Measurements from ENCODE around the gene C22orf23. TPM values are rescaled to one million over a fixed set of nuclear protein-coding genes. Genes with fewer than 3 reads are reported as not detected.

The C22orf23 gene
- total and polyA plus RNA-seq, 10 of the 15 experiments (the other 5 are each of a cell fraction or from before 2014, with no cell fraction given): 0.04 to 0.38 (median 0.11) TPM; not detected in 5

GRCh38 chr22:37975153-37975552 is 21.8 kb upstream of the C22orf23 start (continued):
- TF ChIP-seq ATF3 (IDR thresholded peaks at IDR 0.05; ENCODE audit: borderline replicate concordance, extremely low read depth, low read depth, low read length) (no peak), NFXL1 (IDR thresholded peaks at IDR 0.05; ENCODE audit: borderline replicate concordance) (no peak), BRCA1 (IDR thresholded peaks at IDR 0.05; ENCODE audit: low read depth, low read length) (no peak), CBFB (IDR thresholded peaks at IDR 0.05; ENCODE audit: low read depth) (no peak), TAF1 (IDR thresholded peaks at IDR 0.05; ENCODE audit: borderline replicate concordance, low read depth, low read length) (no peak)

GRCh38 chr22:37973271-37974170 is 20.1 kb upstream of the C22orf23 start:
- H3K4me1 ChIP-seq (ENCODE audit: control insufficient read depth, insufficient read depth, low read length): no peaks in the 10 kb centered on the region
- no peaks in the 10 kb centered on the region for H3K27me3 ChIP-seq (replicated peaks in 1 of 2; ENCODE audit: control insufficient read depth in 2 of 2, insufficient read depth in 2 of 2, low read length in 1 of 2)
- peaks cover 0 to under 1% of the 10 kb centered on the region in 2 experiments; a peak in 2 of 4 replicates for H3K36me3 ChIP-seq (ENCODE audit: control insufficient read depth in 2 of 2, insufficient read depth in 2 of 2, low read length in 1 of 2)
- BruUV-seq (replicated peaks): no TSS peak
- intact Hi-C loops (cut with micrococcal nuclease; ENCODE audit: unreplicated experiment): no loop called here
- RAD21 ChIA-PET (ENCODE audit: unreplicated experiment): no interaction called here
- FAIRE-seq (no peak), DNase-seq (ENCODE audit: low read depth, low spot score) (no peak), ATAC-seq (no peak)
- no peak overlapping the region for H3K9ac ChIP-seq (ENCODE audit: control insufficient read depth, insufficient read depth, low read length)
- no peaks in the 10 kb centered on the region for H3K79me2 ChIP-seq (ENCODE audit: control insufficient read depth, insufficient read depth, low read length)
- H3K9me3 ChIP-seq (replicated peaks; ENCODE audit: control insufficient read depth, insufficient read depth, low read length): no peaks in the 10 kb centered on the region
- no peak overlapping the region for H3K27ac ChIP-seq (ENCODE audit: control insufficient read depth, insufficient read depth)
- CTCF ChIA-PET: no interaction called here
- H3K4me2 ChIP-seq (ENCODE audit: control insufficient read depth, insufficient read depth): no peak overlapping the region
- WGBS (ENCODE audit: insufficient coverage, insufficient replicate concordance, low lambda C conversion rate, missing lambda C conversion rate): 94% methylated on average over 32 of the region's 33 CpGs
- POLR2A ChIA-PET: no interaction called here
- no peak overlapping the region for H3K4me3 ChIP-seq
- H4K20me1 ChIP-seq (ENCODE audit: control insufficient read depth, insufficient read depth): no peaks in the 10 kb centered on the region
- H2AFZ ChIP-seq (ENCODE audit: control insufficient read depth, low read depth, low read length): no peak overlapping the region
- SMC1A ChIA-PET (ENCODE audit: uncharacterized antibody, unreplicated experiment): no interaction called here
- in situ Hi-C loops (cut with MboI): no loop called here
- TF ChIP-seq E2F4 (IDR thresholded peaks at IDR 0.05; ENCODE audit: low read depth, low read length) (no peak), SREBF2 (IDR thresholded peaks at IDR 0.05; ENCODE audit: low read length) (no peak), SMAD5 (IDR thresholded peaks at IDR 0.05; ENCODE audit: low read depth) (no peak), HDAC6 (IDR thresholded peaks at IDR 0.05; ENCODE audit: unreplicated experiment) (no peak), MYC (IDR thresholded peaks at IDR 0.05; ENCODE audit: insufficient read depth, insufficient read length, insufficient replicate concordance, low read length, severe bottlenecking) (no peak), BRCA1 (IDR thresholded peaks at IDR 0.05; ENCODE audit: low read depth, low read length) (no peak), RUNX3 (IDR thresholded peaks at IDR 0.05; ENCODE audit: low read length) (no peak), WRNIP1 (IDR thresholded peaks at IDR 0.05; ENCODE audit: borderline replicate concordance, low read depth, low read length) (no peak), E2F8 (IDR thresholded peaks at IDR 0.05; ENCODE audit: low read depth, partially characterized antibody) (no peak), HDAC2 (IDR thresholded peaks at IDR 0.05) (no peak), USF2 (IDR thresholded peaks at IDR 0.05; ENCODE audit: borderline replicate concordance, low read depth, low read length) (no peak), SMARCA5 (IDR thresholded peaks at IDR 0.05) (no peak)

Data from GM12878 (cell line).